Inferior parietal cortex (tissue), 1 donor: ENCODE measurements around the gene DYNC1I2.
A peak's percentile ranks its signal among the peaks of the same experiment; 100 is the strongest.
"Not testable (repeated sequence)": the region's sequence is repeated elsewhere in the genome, so short reads cannot be mapped to it uniquely, and the experiment has no call there.

Experiments used
- DNase-seq: peaks from one replicate; pipeline ENCODE4 v3.0.0-alpha.2; 2016; ENCODE audit errors: extremely low spot score

Gene DYNC1I2

DNA sequence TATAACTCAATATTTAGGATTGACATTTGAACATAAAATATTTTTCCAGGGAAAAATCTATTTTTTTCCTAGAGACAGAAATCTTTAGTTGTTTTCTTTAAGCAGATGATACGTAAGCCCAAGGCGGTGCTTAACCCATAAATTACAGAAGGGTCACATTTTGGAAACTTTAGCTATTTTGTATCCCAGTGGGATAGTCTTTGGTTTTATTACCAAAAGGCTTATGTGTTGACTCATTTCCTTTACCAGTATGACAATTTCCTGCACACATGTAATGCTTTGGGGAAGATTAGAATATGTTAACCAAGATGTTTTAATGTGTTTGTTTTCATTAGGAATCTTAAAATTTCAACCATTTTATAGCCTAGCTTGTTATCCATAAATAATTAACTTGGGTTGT, 24.8 kb downstream of the DYNC1I2 start:
- DNase-seq = no peak

DNA sequence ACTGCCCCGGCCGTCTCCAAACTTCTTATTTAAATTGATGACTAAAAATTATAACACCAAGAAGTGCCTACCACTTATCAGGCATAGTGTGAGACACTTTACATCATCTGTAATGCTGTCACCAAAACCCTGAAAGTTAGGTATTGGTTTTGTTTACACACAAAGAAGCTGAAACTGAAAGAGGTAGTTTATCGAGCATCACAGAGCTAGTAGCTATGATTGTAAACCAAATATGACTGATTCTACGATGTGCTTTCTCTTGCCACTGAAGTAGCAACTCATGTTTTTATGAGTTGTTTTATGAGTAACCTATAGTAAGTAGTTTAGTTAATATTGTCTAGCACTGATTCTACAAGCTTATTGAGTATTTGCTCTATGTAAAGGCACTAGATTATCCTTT, 31.5 kb downstream of the DYNC1I2 start:
- no peak for DNase-seq

DNA sequence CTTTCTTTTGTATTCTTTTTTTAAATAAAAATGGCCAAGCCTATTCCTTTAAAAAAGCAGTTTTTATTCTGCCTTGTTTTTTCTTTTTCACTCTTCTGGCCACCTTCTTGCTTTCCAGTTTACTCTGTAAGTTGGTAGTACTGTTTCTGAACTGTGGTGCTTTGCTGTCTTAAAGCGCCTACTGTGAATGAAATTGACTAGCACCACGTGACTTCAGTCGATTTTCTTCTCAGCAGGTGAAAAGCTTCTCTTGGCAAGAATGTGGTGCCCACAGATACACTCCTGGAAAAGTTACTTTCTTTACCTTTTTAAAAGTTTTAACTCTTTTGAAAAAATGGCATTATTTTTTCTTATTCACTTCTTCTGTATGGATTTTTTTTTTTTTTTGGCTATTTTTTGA, 32.4 kb downstream of the DYNC1I2 start:
- DNase-seq = no peak

DNA sequence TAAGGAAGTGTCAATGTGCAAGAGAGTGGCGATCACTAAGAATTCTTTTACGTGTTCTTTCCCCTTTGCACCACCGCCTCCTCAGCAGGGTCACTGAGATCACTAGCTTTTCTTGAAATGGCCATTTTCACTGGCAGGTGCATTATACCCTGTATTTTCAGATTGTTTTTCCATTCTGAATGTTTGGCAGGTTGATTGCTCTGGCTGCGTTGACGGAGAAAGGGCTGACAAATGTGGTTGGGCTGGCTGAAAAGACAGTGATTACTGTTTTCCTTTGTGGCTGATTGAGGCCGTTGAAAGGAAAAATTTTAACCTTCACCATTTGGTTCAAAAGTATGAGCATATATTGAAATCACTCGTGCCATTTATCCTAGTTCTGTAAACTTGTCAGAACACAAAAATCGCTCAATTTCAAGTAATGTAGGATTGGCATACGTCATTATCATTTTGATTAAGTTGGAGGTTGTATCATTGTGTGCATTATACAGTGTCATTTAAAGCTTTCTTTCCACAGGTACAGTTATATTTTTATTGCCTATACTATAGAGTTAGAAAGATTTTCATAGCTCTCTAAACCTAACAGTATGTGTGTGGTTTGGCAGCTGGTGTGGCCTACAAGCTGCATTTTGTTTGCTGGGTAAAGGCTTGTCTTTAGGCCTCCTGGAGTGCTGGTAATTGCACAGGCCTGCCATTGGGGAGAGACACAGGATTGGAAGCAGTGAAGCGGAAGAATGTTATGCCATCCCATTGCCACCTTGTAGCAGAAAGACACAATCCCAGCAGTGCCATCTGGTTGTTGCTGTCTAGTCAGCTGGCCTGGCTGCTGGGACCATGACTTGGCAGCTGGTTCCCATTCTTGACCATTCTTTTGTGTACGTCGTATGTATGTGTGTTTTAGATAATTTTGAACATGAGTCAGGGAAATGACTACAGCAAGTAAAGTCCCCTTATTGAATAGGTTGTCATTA, 36.7 kb downstream of the DYNC1I2 start:
- peak; percentile 48 for DNase-seq

DNA sequence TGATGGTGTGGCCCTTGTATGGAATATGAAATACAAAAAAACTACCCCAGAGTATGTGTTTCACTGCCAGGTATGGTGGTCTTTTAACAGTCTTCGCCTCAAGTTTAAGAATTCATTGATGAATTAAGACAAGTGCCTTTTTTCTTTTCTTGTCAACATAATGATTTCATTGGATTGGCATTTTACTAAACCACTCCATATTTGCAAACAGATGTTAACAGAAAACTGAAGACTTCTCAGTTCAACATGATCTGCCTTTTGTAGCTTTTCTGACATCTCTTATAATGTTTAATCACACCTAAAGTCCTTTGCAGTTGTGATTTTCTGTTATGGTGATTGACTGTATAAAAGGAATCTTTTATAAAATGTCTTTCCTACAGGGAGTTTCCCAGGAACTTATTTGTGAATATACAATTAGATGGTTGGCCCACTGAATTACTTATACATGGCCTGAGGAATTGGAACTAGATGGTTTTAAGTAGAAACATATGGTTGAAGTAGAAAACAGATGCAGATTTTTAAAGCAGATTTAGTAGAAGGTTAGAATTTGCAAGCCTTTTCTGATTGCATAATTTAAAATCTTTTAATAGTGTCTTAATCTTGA, 39.7 kb downstream of the DYNC1I2 start:
- no peak for DNase-seq

DNA sequence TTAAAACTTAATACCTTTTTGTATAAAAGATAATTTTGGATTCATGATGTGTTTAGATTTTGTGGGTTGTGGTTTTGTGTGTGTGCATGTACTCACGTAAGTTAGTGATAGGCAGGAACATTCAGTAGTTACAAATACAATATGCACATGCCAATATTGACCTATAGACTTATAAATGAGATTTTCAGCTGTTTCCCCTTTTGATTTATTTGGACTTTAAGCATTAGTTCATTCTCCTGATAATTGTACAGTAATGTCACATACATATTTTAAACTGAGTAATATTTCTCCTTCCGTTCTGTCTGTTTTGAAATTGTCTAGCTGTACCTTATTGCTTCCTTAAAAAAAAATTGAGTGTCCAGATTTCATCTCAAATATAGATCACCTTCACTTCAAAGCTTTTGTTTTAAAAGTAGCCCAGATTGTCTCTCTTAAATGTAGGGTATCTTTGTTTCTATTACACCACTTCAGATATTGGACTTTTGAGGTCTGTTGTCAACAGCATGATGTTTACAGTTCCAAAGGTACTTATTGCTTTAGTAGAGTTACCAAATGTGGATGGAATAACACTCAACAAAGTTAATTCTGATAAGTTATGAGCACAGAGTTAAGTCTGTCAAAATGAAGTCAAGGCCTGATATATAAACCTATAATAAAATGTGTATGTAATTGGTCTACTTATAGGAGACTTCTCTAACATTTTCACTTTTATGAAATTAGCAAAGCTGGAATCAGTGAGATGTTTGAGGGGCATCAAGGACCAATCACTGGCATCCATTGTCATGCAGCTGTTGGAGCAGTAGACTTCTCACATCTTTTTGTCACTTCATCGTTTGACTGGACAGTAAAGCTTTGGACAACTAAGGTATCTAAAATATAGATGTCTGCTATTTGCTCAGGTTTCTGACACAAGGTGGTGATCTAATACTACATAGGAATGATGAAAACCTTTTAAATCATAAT, 42.0 kb downstream of the DYNC1I2 start:
- no peak for DNase-seq

DNA sequence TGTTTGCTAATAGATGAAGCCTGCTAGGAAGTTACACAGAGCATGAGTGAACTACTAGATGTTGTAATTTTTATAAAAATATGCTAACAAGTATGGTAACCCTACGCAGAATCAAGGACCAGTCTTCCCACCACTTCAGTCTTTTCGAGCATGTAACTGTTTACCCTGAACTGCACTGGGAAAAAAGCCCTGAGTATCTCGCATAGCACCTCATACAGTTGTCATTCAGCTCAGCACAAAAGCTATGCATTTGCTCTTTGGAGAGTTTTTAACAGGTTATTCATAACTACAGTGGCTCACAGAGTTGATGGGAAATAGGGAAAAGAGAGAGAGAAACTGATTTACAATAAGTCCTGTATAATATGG, 42.7 kb downstream of the DYNC1I2 start:
- DNase-seq = no peak

DNA sequence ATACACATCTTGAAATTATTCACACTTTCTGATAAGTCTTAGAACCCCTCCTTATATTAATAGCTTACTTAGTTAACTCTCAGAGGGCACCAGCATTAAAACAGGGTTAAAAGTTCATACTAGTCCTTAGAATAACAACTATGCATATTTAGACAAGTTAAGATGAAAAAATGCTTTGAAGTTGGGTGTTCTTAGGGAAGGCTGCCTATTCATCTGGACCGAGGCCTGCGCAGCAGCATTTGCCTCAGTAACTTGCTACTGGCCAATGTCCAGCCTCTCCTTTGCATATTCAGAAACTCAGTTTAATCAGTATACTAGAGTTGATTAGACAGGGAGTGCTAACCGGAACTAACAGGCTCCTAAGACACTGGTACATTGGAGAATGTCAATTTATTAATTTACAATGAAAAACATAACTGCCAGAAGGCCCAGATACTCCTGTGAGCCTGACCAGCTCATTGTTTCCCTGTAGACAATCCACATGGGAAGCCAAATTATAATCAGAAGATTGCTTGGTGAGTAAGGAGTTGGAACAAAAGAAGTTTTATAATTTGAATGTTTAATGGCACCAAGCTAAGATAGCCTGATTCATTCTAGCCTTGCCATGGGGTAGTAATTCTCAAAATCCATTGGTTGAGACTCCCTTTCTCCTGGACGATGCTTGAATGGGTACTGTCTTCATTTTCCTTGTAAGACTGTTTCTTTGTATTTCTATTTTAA, 48.9 kb downstream of the DYNC1I2 start:
- no peak for DNase-seq

DNA sequence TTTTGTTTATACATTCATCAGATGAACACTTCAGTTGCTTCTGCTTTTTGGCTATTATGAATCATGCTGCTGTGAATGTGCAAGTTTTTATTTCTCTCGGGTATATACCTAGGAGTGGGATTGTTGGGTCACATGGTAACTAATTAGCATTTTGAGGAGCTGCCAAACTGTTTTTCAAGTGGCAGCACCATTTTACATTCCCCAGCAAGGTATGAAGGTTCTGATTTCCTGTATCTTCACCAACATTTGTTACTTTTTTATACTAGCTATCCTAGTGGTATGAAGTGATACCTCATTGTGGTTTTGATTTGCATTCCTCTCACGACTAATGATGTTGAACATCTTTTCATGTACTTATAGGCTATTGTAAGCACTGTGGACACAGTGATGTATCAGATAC, 53.9 kb downstream of the DYNC1I2 start:
- DNase-seq = no peak

DNA sequence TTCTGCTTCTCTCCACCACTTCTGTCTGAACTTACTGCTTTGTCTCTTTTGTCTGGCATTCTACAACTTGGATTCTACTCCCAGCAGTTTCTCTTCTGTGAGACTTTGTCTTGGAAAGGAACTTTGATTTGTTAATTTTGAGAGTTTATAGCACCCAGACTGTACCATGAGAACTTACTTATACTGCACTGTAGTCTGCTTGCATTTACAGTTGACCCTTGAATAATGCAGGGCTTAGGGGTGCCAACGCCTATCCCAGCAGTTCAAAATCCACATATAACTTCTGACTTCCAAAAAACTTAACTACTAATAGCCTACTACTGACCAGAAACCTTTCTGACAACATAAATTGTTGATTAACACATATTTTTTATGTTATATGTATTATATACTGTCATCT, 55.5 kb downstream of the DYNC1I2 start:
- DNase-seq = no peak

DNA sequence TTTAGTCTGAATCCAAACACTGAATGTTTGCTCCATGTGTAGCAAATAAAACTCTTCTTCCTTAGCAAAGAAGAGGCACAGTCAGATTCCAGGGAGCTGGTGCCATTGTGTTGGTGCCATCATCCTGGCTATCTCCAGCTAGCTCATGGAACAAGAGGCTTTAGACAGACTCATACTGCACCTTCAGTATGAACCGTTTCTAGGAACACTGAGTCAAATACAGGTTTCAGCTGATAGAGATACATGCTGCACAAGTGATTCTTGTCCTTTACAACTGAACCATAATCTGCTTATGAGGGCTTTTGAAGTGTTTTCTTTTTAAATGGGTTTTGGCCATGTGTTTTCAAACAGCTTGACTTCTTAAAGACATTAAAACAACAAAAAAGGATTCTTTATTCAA, 57.9 kb downstream of the DYNC1I2 start:
- DNase-seq = no peak

DNA sequence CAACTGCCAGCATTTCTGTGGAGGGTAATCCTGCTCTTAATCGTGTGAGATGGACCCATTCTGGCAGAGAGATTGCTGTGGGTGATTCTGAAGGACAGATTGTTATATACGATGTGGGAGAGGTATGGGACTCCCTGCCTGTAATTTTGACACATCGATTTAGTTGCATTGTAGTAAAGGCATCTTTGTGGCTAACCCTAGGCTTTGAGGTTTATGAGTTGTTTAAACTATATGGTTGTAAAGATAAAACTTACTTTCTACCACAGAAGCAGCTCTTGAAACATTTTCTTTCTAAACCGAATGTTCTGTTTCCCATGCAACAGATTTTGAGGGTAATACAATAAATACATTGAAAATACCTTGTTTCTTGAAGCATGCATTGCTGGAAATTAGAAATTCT, 58.5 kb downstream of the DYNC1I2 start:
- no peak for DNase-seq

DNA sequence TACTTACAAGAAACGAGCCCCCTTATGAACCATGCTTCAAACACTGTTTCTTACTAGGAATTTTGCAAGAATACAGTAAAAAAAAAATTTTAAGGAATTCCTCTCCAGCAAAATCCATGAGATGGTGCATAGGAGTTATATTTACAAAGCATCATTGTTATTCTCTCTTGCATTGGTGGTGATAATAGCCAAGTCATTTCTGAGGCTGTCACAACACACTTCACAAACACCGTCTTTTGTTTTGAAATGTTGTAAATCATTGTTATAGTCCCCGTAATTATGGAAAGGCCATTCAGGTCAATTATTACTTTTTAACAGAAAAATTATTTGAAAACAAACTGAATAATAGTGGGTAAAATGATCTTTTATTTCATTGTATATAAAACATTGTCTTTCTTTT, 60.1 kb downstream of the DYNC1I2 start:
- DNase-seq = no peak

DNA sequence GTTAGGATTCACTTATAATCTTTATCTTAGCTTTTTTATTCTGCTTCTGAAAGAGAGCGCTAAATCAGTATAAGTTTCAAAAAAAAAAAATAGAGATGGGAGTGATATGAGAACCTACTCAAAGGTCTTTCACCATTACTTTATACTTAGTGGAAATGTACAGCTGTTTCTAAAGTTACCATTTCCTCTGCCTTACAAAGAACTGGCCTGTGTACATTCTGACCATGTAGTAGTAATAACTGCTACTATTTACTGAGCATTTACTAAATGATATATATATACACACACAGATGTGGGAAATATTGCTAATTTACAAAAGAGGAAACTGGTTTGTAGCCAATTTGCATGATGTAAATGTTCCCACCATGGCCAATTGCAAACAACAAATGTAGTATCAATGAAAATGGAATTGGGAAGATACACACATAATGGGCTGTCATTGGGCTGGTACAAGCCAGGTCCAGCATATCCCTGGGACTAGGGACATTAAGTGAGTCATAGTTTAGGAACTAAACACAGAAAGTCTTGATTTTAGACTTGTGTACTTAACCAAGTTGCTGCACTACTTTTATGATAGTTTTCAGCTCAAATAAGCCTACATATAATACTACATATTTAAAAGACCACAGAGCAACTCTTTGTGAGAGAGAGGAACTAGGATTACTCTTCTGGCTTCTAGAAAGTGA, 67.1 kb downstream of the DYNC1I2 start:
- no peak for DNase-seq

DNA sequence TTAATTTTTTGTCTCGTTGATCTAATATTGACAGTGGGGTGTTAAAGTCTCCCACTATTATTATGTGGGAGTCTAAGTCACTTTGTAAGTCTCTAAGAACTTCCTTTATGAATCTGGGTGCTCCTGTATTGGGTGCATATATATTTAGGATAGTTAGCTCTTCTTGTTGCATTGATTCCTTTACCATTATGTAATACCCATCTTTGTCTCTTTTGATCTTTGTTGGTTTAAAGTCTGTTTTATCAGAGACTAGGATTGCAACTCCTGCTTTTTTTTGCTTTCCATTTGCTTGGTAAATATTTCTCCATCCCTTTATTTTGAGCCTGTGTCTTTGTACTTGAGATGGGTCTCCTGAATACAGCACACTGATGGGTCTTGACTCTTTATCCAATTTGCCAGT, 71.5 kb downstream of the DYNC1I2 start:
- not testable (repeated sequence) for DNase-seq

DNA sequence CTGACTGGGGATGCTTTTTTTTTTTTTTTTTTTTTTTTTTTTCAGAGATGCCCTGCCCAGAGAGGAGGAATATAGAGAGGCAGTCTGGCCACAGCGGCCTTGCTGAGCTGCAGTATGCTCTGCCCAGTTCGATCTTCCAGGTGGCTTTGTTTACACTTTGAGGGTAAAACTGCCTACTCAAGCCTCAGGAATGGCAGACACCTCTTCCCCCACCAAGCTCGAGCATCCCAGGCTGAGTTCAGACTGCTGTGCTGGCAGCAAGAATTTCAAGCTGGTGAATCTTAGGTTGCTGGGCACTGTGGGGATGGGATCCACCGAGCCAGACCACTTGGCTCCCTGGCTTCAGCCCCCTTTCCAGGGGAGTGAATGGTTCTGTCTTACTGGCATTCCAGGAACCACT, 73.9 kb downstream of the DYNC1I2 start:
- not testable (repeated sequence) for DNase-seq

DNA sequence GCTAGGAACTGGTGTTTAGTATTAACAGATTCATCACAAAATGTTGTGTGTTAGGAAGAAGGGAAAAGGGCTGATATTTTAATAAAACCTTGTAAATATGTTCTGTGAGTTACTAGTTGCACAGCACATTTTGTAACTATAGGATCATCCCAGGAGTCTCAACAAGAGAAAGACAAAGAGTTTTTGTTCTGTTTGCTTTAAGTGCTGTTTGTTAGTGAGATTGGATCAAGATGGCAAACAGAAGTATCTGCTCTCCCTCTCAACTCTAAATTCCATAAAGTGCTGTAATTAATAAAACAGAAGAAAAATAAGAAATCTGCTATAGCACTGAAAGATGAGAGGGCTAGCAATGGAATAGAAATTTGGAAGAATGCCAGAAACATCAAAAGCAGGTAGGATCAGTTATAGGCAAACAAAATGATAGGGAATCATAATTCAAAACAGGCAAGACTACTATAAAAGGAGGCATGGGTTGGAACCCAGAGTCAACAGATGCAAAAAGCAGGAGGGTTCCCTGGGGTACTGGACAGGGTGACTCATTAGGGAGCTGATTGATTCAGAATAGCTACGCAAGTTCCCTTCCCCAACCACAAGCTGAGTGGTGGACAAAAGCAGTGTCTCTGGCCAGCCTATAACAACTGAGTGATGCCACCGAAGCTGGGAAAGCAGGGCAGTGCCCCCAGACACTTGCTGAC, 75.8 kb downstream of the DYNC1I2 start:
- no peak for DNase-seq

DNA sequence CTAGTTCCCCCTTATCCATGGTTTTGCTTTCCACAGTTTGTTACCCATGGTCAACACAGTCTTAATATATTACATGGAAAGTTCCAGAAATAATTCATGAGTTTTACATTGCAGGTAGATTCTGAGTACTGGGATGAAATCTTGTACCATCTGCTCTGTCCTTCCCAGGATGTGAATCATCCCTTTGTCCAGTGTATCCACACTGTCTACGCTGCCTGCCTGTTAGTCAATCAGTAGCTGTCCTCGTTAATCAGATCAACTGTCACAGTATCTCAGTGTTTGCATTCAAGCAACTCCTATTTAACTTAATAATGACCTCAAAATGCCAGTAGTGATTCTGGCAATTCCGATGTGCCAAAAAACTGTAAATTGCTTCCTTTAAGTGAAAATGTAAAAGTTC, 76.3 kb downstream of the DYNC1I2 start:
- DNase-seq = no peak

DNA sequence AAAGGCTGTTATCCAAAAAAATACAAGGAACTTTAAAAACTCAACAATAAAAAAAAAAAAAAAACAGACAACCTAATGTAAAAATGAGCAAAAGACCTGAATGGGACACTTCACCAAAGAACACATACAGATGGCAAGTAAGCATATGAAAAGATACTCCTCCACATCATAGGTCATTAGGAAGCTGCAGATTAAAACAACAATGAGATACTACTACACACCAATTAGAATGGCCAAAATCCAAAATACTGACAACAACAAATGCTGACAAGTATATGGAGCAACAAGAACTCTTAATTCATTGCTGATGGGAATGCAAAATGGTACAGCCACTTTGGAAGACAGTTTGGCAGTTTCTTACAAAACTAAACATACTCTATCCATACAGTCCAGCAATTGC, 84.2 kb downstream of the DYNC1I2 start:
- DNase-seq = no peak

DNA sequence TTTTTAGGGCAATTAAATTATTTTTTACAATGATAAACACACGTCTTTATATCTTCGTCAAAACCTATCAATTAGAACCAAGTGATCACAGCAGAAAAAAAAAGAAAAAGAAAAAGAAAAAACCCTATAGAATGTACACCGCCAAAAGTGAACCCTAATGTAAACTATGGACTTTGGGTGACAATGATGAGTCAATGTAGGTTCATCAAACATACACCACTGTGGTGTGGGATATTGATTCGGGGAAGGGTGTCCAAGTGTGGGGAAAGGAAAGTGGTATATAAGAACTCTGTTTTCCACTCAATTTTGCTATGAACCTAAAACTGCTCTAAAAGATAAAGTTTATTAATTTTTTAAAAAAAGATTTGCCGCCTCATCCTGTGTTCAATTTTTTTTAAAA, 85.1 kb downstream of the DYNC1I2 start:
- no peak for DNase-seq
